HG03095 (cell line): ENCODE data around the gene CALHM2.

Experiments
- ATAC-seq: cut with Tn5 transposase; IDR thresholded peaks from one replicate; pipeline ENCODE4 v1.9.1; 2021; ENCODE audit warnings: moderate library complexity; ENCODE audit not compliant: unreplicated experiment

Gene CALHM2

DNA sequence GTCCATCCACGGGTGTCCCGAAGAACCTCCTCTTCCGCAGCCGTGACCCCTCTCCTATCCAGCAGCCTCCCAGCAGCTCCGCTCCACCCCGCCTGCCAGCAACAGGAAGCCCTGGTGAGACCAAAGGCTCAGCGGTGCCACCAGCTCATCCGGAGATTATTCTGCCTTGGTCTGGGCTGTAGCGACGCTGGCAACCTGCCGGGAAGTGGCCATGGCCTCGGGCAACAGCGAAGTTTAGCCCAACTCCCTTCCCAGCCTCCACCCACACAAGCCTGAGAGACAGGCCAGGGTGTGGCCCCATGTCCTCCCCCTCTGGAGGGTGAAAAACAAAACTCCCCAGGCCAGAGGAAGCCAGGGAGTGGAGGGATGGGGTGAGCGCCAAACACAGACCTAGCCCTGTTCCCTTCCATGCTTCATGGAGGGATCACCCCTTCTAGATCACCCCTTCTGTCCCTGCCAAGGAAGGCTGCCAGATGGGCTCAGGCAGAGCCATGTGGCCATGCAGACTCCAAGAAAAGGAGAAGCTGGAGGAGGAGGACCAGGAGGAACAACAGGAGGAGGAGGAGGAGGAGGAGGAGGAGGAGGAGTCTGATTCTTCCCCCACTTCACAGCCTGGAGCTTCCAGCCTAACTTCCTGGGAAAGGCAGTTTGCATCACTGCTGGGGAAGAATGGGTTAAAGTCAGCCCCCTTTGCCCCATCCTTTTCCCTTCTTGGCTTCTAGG is 918 bp downstream of the CALHM2 start:
- ATAC-seq: no peak

DNA sequence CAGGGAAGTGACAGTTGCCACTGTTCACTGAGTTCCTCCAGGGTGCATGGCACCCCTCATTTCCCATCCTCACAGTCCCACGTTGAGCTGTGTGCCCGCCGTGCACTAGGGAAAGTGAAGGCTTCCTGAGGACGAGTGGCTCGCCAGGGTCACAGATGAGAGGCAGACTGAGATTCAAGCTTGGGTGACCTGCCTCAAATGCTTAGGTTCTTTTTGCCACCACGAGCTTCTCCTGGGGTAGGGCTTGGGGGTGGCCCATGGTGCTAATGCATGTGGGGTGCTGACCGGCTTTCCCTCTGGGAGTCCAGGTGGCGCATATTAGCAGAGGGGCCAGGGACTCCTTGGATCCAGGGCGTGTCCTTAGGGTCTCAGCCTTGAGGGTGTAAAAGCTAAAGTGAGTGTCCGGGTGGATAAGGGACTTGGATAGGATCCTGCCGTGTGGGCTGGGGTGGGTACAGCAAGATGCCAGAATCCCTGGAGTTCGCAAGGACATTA is 1.9 kb downstream of the CALHM2 start:
- ATAC-seq: no peak

- no peak for ATAC-seq
Measured at GRCh38 chr10:103449208-103450144, 2.7 kb downstream of the CALHM2 start.

DNA sequence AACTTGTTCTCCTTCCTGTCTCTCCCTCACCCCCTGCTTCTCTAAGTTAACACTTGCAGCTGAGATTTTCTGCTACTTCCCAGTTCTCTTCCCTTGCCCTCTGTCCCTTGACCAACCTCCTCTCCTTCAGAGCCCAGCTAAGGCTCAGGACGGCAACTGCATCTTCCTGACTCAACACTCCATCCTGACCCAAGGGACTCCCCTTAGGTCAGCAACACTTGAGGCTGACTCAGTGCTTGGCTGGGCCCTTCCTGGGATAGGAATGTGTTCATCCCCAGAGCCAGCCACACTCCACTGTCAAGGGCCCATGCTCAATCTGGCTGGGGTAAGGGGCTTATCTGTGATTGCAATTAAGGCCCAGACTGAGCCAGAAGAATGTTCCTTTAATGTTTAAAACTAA is 3.4 kb downstream of the CALHM2 start:
- no peak for ATAC-seq

GRCh38 chr10:103447187-103447586 is 5.0 kb downstream of the CALHM2 start:
- ATAC-seq: no peak

DNA sequence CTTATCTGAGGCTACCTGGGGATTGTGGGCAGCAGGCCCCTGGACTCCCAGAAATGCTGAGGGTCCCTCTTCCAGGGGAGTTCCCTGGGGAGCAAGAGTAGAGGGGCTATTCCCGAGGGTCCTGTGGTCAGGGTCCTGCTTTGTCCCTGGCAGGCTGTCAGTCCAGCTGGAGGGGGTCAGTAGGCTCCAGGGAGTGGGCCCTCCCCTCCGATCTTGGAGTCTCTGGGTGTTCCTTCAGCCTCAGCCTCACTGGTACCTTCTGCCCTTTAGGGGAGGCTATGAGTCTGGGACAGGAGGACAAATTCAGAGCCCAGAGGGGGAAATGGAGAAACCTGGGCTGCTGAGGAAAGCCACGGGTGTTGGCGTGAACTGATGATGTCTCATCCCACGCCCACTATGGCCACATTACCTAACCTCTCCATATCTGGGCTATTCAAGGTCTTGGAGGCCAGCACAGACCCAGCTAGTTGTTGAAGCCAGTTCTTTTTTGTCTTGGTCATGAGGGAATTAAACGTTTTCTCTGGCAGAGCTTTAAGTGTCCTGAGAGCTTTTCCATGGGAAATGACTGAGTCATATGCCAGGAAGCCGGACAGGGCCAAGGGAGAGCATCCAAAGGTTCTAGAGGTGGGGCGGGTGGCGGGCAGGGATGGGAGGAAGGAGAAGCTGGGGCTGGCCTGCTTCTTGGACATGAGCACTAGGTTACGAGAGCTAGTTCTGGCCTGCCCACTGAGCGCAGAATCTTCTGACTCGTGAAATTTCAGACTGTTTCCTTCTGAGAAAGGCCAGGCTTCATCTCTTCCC is 6.2 kb downstream of the CALHM2 start:
- ATAC-seq: no peak

DNA sequence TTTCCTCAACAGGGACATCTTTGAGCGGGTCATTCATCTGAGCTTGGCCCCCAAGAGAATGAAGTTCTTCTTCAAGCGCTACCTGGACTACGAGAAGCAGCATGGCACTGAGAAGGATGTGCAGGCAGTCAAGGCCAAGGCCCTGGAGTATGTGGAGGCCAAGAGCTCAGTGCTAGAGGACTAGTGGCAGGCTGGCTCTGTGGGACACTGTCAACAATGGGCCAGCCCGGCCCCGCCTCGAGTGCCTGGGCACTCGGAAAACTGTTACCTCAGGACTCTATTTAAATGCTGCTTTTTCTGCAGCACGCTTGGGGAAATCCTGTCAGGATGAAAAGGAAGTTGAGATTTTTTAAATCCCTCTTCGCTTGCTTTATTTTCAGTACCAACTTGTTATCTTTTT is 6.8 kb downstream of the CALHM2 start:
- no peak for ATAC-seq

GRCh38 chr10:103444478-103444877 is 7.7 kb downstream of the CALHM2 start:
- ATAC-seq: no peak

DNA sequence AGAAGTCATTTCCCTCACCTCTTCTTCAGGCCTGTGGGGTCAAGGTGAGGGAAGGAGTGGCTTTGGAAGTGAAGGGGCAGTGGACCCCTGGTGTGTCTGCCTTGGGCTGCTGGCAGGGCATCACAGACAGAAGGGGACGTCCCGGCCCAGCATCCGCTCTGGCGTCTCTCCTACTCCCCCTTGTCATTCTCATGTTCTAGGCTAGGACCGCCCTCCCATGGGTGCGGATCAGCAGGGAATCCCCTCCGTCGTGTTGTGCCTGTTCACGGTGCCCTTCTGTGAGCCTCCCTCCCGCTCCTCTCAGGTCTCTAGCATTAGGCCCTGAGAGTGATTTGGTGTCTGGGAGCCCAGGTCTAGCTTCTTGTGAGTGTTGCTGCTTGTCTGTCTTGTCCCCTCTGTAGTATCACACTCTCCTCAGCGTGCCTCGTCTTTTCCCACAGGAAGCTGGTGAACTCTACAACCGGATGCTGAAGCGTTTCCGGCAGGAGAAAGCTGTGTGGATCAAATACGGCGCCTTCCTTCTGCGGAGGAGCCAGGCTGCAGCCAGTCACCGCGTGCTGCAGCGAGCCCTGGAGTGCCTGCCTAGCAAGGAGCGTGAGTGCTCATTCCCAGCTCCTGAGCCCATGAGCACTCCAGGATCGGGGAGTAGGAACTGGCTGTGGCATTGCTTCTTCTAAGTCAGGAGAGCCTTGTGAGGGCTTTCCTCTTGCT is 8.5 kb downstream of the CALHM2 start:
- no peak for ATAC-seq

DNA sequence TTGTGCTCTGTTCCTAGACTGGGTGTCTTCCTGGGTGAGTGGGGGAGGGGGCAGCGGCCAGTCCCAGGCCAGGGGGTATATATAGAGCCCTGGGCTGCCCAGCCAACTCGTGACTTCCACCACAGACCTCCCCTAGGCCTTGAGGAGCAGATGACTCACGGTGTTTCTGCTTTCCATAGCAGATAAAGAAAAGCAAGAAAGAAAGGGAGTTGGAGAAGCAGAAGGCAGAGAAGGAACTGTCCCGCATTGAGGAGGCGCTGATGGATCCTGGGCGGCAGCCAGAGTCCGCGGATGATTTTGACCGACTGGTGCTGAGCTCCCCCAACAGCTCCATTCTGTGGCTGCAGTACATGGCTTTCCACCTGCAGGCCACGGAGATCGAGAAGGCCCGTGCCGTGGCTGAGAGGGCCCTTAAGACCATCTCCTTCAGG is 10.1 kb downstream of the CALHM2 start:
- no peak for ATAC-seq

DNA sequence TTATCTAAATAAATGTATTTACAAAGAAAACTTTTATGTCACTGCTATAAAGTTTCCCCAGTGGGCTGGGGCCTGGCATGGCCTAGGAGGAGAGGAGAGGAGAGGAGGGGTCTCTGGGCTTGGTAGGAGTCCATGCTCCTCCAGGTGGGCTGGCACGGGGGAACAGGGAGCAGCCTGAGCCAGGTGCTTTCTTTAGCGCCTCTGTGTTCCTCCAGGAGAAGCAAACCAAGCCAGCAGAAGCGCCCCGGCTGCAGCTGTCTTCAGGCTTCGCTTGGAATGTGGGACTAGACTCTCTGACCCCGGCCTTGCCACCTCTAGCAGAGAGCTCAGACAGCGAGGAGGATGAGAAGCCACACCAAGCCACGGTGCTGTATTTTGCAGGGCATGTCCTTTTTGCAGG is 10.6 kb downstream of the CALHM2 start:
- ATAC-seq: no peak

- ATAC-seq: no peak
Measured at GRCh38 chr10:103441206-103441605, 11.0 kb downstream of the CALHM2 start.

GRCh38 chr10:103440416-103440815 is 11.8 kb downstream of the CALHM2 start:
- no peak for ATAC-seq

DNA sequence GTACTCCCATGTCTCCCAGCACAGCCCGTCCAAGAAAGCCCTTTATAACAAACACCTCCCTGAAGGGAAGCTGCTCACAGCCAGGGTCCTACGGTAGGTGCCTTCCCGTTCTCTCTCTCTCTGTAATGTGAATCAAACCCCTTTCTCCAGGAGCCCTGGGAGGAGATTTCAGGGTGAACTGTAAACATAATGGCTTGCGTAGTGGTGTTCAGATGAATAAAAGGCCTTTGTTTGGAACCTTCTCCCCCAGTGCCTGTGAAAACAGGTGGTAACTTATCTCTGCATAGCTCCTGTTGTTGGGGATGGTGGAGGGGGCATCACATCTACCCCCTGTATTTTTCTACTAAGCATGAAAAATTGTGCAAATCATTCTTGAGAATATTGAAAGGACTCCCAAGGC is 12.4 kb downstream of the CALHM2 start:
- ATAC-seq: no peak

DNA sequence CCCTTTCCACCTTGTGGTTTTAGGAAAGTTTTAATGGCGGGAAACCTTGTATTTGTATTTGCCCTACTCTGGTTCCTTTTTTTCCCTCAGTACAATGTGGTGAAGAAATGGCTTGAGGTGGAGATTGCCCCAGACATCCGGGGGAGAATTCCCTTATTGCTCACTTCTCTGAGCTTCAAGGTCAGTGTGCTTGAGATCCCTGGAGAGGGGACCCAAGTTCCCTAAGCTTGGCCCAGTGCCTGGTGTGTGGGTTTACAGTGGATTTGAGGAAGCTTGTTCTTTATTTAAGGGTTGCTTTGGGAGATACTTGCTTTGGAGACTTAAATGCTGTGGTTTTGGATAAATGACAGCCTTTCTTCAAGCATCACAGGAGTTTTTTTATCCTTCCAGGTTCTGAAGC is 18.3 kb downstream of the CALHM2 start:
- ATAC-seq: no peak

GRCh38 chr10:103431902-103432301 is 20.3 kb downstream of the CALHM2 start:
- no peak for ATAC-seq

DNA sequence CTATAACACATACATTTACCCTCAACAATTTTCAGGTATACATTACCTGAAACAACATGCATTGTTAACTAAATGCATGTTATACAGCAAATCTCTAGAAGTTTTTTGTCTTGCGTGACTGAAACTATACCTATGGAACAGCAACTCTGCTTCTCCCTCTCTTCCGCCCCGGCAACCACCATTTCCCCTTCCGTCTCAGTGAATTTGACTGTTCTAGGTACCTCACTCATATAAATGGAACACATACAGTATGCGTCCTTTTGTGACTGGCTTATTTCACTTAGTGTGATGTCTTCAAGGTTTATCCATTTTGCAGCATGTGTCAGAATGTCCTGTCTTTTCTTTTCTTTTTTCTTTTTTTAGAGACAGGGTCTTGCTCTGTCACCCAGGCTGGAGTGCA is 22.5 kb downstream of the CALHM2 start:
- no peak for ATAC-seq

GRCh38 chr10:103428989-103429643 is 23.1 kb downstream of the CALHM2 start:
- no peak for ATAC-seq

DNA sequence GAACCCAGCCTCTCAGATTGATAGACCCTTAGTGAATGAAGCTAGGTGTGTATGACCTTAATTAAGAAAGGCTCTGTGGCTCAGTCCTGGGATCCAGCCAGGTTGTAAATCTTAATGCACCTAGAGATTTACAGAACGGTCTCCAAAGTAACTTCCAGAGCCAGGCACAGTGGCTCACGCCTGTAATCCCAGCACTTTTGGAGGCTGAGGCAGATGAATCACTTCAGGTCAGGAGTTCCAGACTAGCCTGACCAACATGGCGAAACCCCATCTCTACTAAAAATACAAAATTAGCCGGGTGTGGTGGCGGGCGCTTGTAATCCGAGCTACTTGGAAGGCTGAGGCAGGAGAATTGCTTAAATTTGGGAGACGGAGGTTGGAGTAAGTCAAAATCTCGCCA is 24.3 kb downstream of the CALHM2 start:
- ATAC-seq: no peak

DNA sequence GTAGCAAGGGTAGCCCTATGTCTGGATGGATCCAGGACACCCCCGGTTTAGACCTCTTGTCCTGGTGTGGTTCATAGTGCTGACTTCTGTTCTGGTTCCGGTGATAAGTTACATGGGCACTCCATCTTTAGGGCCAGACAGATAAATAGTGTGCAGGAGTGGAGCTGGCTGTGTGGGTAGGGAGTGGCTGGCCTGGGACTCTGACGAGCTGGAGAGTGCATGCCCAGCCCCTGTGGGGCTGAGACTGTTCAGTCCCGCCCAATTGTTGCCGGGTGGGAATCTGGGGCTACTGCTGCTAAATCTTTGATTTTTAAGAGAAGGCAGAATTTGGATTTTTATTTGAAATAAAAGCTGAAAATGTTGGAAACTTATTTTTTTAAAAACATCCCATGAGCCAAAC is 28.4 kb downstream of the CALHM2 start:
- no peak for ATAC-seq
